ENCODE data around the gene BEST3.
A peak's percentile ranks its signal among the peaks of the same experiment; 100 is the strongest.
"Not testable (repeated sequence)": the region's sequence is repeated elsewhere in the genome, so short reads cannot be mapped to it uniquely, and the experiment has no call there.

The BEST3 gene

GRCh38 chr12:69645031-69645430 lies 54.1 kb downstream of the BEST3 start:
- DNase-seq, result no peak

GRCh38 chr12:69644511-69644910 lies 54.6 kb downstream of the BEST3 start:
- no peak for DNase-seq

- DNase-seq, result no peak
These were observed 56.6 kb downstream of the BEST3 start for GRCh38 chr12:69642531-69642930.

GRCh38 chr12:69641546-69641945 lies 57.6 kb downstream of the BEST3 start:
- no peak for DNase-seq

- peak; percentile 76 for DNase-seq
These were observed 59.6 kb downstream of the BEST3 start for GRCh38 chr12:69639400-69640016.

GRCh38 chr12:69633061-69633460 lies 66.0 kb downstream of the BEST3 start:
- no peak for DNase-seq

- peak; percentile 19 for DNase-seq
These were observed 68.9 kb downstream of the BEST3 start for GRCh38 chr12:69630191-69630590.

- no peak for DNase-seq
These were observed 71.6 kb downstream of the BEST3 start for GRCh38 chr12:69627501-69627900.

GRCh38 chr12:69623970-69624369 lies 75.1 kb downstream of the BEST3 start:
- no peak for DNase-seq

- no peak for DNase-seq
These were observed 77.6 kb downstream of the BEST3 start for GRCh38 chr12:69621551-69621950.

GRCh38 chr12:69620921-69621320 lies 78.2 kb downstream of the BEST3 start:
- no peak for DNase-seq

GRCh38 chr12:69620077-69620476 lies 79.0 kb downstream of the BEST3 start:
- DNase-seq, result no peak

- DNase-seq, result no peak
These were observed 80.1 kb downstream of the BEST3 start for GRCh38 chr12:69619050-69619449.

- DNase-seq, result no peak
These were observed 83.1 kb downstream of the BEST3 start for GRCh38 chr12:69616025-69616424.

- DNase-seq, result no peak
These were observed 85.8 kb downstream of the BEST3 start for GRCh38 chr12:69613351-69613750.

GRCh38 chr12:69610729-69611128 lies 88.4 kb downstream of the BEST3 start, which contains the start of gene LRRC10:
TSS of gene LRRC10 (minus strand) at chr12:69610907. CDS start at chr12:69610838, 69 bp downstream.
- no peak for DNase-seq

GRCh38 chr12:69610126-69610525 lies 89.0 kb downstream of the BEST3 start:
- DNase-seq, result no peak

GRCh38 chr12:69608114-69608513 lies 91.0 kb downstream of the BEST3 start:
- no peak for DNase-seq

GRCh38 chr12:69604275-69604674 lies 94.8 kb downstream of the BEST3 start:
- not testable (repeated sequence) for DNase-seq

Measured in RPMI8226 (cell line).